Astrocyte (in vitro differentiated cells and primary cell): ENCODE results near the gene ZNF10. TPM values are rescaled to one million over a fixed set of nuclear protein-coding genes. Genes with fewer than 3 reads are reported as not detected.

Experiments
- DNase-seq: peaks from one replicate; pipeline ENCODE4 v3.0.0-alpha.2; 2010; ENCODE audit warnings: low read depth
- FAIRE-seq: peaks from 2 replicates; lab custom pipeline; 2011; peaks lifted over from hg19 to GRCh38; lab: Jason Lieb, UNC
- H2AFZ ChIP-seq: 2 replicates; pipeline ENCODE4 v1.6.0; 2012; ENCODE audit warnings: low read depth, low read length, inconsistent platforms
- H3K27ac ChIP-seq: 2 replicates; pipeline ENCODE4 v1.5.1; 2011; ENCODE audit warnings: low read depth, low read length, inconsistent platforms
- H3K27me3 ChIP-seq: 2 replicates; pipeline ENCODE4 v1.6.0; 2011; ENCODE audit warnings: low read length, inconsistent platforms; ENCODE audit not compliant: insufficient read depth
- H3K36me3 ChIP-seq: 2 replicates; pipeline ENCODE4 v1.5.1; 2011; ENCODE audit warnings: low read length, inconsistent platforms; ENCODE audit not compliant: insufficient read depth
- H3K4me1 ChIP-seq: 2 replicates; pipeline ENCODE4 v1.5.1; 2011; ENCODE audit warnings: low read length, inconsistent platforms; ENCODE audit not compliant: insufficient read depth
- H3K4me2 ChIP-seq: 2 replicates; pipeline ENCODE4 v1.6.0; 2012; ENCODE audit warnings: low read length, inconsistent platforms
- H3K4me3 ChIP-seq: 2 replicates; pipeline ENCODE4 v1.5.1; 2011; ENCODE audit warnings: low read depth, mild to moderate bottlenecking, low read length, inconsistent platforms; ENCODE audit not compliant: insufficient read depth
- H3K79me2 ChIP-seq: 2 replicates; pipeline ENCODE4 v1.6.0; 2012; ENCODE audit warnings: mild to moderate bottlenecking, low read length, inconsistent platforms; ENCODE audit not compliant: insufficient read depth
- H3K9ac ChIP-seq: 2 replicates; pipeline ENCODE4 v1.6.0; 2012; ENCODE audit warnings: mild to moderate bottlenecking, low read length, inconsistent platforms
- H3K9me3 ChIP-seq: 2 replicates; pipeline ENCODE4 v1.5.1; 2012; ENCODE audit warnings: low read depth, mild to moderate bottlenecking, low read length, inconsistent platforms; ENCODE audit not compliant: insufficient read depth
- H4K20me1 ChIP-seq: 2 replicates; pipeline ENCODE4 v1.6.0; 2012; ENCODE audit warnings: low read length, inconsistent platforms; ENCODE audit not compliant: insufficient read depth
- H3K27ac Mint-ChIP-seq: one replicate; pipeline ENCODE4 v1.8.0; 2021; ENCODE audit warnings: mild to moderate bottlenecking, mixed read lengths; ENCODE audit not compliant: unreplicated experiment
- H3K27me3 Mint-ChIP-seq: one replicate; pipeline ENCODE4 v1.8.0; 2021; ENCODE audit warnings: low read depth, mixed read lengths; ENCODE audit not compliant: unreplicated experiment
- H3K36me3 Mint-ChIP-seq: one replicate; pipeline ENCODE4 v1.8.0; 2021; ENCODE audit warnings: low read depth, mixed read lengths; ENCODE audit not compliant: unreplicated experiment
- H3K4me1 Mint-ChIP-seq: one replicate; pipeline ENCODE4 v1.8.0; 2021; ENCODE audit warnings: low read depth, mixed read lengths; ENCODE audit not compliant: unreplicated experiment
- H3K4me3 Mint-ChIP-seq: one replicate; pipeline ENCODE4 v1.8.0; 2021; ENCODE audit warnings: mild to moderate bottlenecking, moderate library complexity, mixed read lengths; ENCODE audit not compliant: unreplicated experiment
- H3K9me3 Mint-ChIP-seq: one replicate; pipeline ENCODE4 v1.8.0; 2021; ENCODE audit warnings: mild to moderate bottlenecking, mixed read lengths; ENCODE audit not compliant: unreplicated experiment
- EZH2 ChIP-seq: IDR thresholded peaks from 2 replicates; pipeline ENCODE4 v1.6.1; 2012; ENCODE audit warnings: mild to moderate bottlenecking, low read length, inconsistent platforms; ENCODE audit not compliant: insufficient read depth
- total RNA-seq: library from RNA; stranded (reverse); gene quantifications from 2 replicates; pipeline ENCODE4 v1.2.1, GENCODE V29; 2021
- TF ChIP-seq, protein P1 (sequence below): IDR thresholded peaks from 2 replicates; pipeline ENCODE4 v1.5.1; 2011; ENCODE audit warnings: low read depth, mild to moderate bottlenecking, inconsistent platforms, low read length, moderate library complexity; ENCODE audit not compliant: insufficient read depth

Gene ZNF10
- total RNA-seq, 1 donor from 2014 or later: 7.6 TPM

DNA sequence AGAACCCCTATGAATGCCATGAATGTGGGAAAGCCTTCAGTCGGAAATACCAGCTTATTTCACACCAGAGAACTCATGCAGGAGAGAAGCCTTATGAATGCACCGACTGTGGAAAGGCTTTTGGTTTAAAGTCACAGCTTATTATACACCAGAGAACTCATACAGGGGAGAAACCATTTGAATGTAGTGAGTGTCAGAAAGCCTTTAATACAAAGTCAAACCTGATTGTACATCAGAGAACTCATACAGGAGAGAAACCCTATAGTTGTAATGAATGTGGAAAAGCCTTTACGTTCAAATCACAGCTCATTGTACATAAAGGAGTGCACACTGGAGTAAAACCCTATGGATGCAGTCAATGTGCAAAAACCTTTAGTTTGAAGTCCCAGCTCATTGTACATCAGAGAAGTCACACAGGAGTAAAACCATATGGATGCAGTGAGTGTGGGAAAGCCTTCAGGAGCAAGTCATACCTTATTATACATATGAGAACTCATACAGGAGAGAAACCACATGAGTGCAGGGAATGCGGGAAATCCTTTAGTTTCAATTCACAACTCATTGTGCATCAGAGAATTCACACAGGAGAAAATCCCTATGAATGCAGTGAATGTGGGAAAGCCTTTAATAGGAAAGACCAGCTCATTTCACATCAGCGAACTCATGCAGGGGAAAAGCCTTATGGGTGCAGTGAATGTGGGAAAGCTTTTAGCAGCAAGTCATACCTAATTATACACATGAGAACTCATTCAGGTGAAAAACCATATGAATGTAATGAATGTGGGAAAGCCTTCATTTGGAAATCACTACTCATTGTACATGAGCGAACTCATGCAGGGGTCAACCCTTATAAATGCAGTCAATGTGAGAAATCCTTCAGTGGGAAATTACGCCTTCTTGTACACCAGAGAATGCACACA is 73.2 kb downstream of the ZNF10 start:
- H4K20me1 ChIP-seq: no peaks in the 10 kb centered on the region
- no peak overlapping the region for H2AFZ ChIP-seq
- no peak for FAIRE-seq
- Mint-ChIP-seq H3K4me1 (no peaks in the 10 kb centered on the region), H3K27me3 (no peaks in the 10 kb centered on the region), H3K36me3 (peaks cover 75% of the 10 kb centered on the region), H3K4me3 (no peak overlapping the region), H3K27ac (no peak overlapping the region), H3K9me3 (peaks cover 80% of the 10 kb centered on the region)
- no peaks in the 10 kb centered on the region for H3K79me2 ChIP-seq
- no peak overlapping the region for H3K9ac ChIP-seq
- TF ChIP-seq EZH2: no peak
- TF ChIP-seq, protein P1, sequence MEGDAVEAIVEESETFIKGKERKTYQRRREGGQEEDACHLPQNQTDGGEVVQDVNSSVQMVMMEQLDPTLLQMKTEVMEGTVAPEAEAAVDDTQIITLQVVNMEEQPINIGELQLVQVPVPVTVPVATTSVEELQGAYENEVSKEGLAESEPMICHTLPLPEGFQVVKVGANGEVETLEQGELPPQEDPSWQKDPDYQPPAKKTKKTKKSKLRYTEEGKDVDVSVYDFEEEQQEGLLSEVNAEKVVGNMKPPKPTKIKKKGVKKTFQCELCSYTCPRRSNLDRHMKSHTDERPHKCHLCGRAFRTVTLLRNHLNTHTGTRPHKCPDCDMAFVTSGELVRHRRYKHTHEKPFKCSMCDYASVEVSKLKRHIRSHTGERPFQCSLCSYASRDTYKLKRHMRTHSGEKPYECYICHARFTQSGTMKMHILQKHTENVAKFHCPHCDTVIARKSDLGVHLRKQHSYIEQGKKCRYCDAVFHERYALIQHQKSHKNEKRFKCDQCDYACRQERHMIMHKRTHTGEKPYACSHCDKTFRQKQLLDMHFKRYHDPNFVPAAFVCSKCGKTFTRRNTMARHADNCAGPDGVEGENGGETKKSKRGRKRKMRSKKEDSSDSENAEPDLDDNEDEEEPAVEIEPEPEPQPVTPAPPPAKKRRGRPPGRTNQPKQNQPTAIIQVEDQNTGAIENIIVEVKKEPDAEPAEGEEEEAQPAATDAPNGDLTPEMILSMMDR: no peak
- H3K4me1 ChIP-seq: no peaks in the 10 kb centered on the region
- H3K4me2 ChIP-seq: no peak overlapping the region
- peaks cover 59% of the 10 kb centered on the region for H3K9me3 ChIP-seq
- H3K36me3 ChIP-seq: peaks cover 29% of the 10 kb centered on the region
- H3K4me3 ChIP-seq: no peak overlapping the region
- H3K27me3 ChIP-seq: no peaks in the 10 kb centered on the region
- H3K27ac ChIP-seq: no peak overlapping the region
- no peak for DNase-seq

DNA sequence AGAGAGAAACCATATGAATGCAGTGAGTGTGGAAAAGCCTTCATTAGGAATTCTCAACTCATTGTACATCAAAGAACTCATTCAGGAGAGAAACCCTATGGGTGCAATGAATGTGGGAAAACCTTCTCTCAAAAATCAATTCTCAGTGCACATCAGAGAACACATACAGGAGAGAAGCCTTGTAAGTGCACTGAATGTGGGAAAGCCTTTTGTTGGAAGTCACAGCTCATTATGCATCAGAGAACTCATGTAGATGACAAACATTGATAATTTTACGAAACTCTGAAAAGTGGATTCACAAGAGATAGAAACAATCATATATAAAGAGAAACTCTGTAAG is 73.8 kb downstream of the ZNF10 start:
- Histone ChIP-seq H4K20me1 (no peaks in the 10 kb centered on the region), H3K9ac (no peak overlapping the region), H3K9me3 (peaks cover 61% of the 10 kb centered on the region), H3K79me2 (no peaks in the 10 kb centered on the region), H3K36me3 (peaks cover 29% of the 10 kb centered on the region), H3K4me2 (no peak overlapping the region), H3K4me1 (no peaks in the 10 kb centered on the region), H3K27me3 (no peaks in the 10 kb centered on the region), H3K27ac (no peak overlapping the region), H2AFZ (no peak overlapping the region), H3K4me3 (no peak overlapping the region)
- Mint-ChIP-seq H3K27me3 (no peaks in the 10 kb centered on the region), H3K36me3 (peaks cover 73% of the 10 kb centered on the region), H3K4me1 (no peaks in the 10 kb centered on the region), H3K9me3 (peaks cover 83% of the 10 kb centered on the region), H3K27ac (no peak overlapping the region), H3K4me3 (no peak overlapping the region)
- FAIRE-seq (no peak), DNase-seq (no peak)
- TF ChIP-seq, protein P1: no peak
- TF ChIP-seq EZH2: no peak

DNA sequence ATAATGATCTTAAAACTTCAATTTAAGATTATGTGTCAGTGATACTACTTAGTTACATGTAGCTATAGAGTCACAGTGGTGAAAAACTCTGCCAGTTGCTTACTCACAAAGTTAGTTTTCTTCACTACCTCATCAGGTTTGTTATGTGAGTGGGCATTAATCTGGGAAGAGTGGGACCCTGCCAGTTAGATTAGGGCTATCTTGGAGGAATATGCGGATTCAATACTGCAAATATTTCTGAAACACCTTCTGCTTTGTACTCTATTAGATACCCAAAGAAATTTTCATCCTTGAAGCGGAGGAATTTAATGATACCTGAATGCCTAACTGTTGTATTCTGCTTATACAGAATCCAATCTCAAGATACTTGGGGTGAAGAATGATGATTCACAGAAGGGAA is 76.0 kb downstream of the ZNF10 start:
- H3K27me3 ChIP-seq: no peaks in the 10 kb centered on the region
- no peak overlapping the region for H2AFZ ChIP-seq
- no peaks in the 10 kb centered on the region for H4K20me1 ChIP-seq
- TF ChIP-seq, protein P1: no peak
- TF ChIP-seq EZH2: no peak
- Mint-ChIP-seq H3K9me3 (peaks cover 77% of the 10 kb centered on the region), H3K4me1 (no peaks in the 10 kb centered on the region), H3K36me3 (peaks cover 59% of the 10 kb centered on the region), H3K27me3 (no peaks in the 10 kb centered on the region), H3K4me3 (no peak overlapping the region), H3K27ac (no peak overlapping the region)
- peaks cover 27% of the 10 kb centered on the region for H3K36me3 ChIP-seq
- H3K9ac ChIP-seq: no peak overlapping the region
- peaks cover 70% of the 10 kb centered on the region for H3K9me3 ChIP-seq
- no peaks in the 10 kb centered on the region for H3K4me1 ChIP-seq
- no peak overlapping the region for H3K4me2 ChIP-seq
- no peaks in the 10 kb centered on the region for H3K79me2 ChIP-seq
- no peak overlapping the region for H3K27ac ChIP-seq
- no peak overlapping the region for H3K4me3 ChIP-seq
- FAIRE-seq: no peak
- no peak for DNase-seq
